RCC 7860 (cell line): ENCODE measurements around the gene WBP11.

Source experiments
- DNase-seq: peaks from one replicate; pipeline ENCODE4 v3.0.0-alpha.2; 2015; ENCODE audit warnings: low spot score
- FAIRE-seq: peaks from 2 replicates; lab custom pipeline; 2012; peaks lifted over from hg19 to GRCh38; lab: Jason Lieb, UNC

The WBP11 gene

DNA sequence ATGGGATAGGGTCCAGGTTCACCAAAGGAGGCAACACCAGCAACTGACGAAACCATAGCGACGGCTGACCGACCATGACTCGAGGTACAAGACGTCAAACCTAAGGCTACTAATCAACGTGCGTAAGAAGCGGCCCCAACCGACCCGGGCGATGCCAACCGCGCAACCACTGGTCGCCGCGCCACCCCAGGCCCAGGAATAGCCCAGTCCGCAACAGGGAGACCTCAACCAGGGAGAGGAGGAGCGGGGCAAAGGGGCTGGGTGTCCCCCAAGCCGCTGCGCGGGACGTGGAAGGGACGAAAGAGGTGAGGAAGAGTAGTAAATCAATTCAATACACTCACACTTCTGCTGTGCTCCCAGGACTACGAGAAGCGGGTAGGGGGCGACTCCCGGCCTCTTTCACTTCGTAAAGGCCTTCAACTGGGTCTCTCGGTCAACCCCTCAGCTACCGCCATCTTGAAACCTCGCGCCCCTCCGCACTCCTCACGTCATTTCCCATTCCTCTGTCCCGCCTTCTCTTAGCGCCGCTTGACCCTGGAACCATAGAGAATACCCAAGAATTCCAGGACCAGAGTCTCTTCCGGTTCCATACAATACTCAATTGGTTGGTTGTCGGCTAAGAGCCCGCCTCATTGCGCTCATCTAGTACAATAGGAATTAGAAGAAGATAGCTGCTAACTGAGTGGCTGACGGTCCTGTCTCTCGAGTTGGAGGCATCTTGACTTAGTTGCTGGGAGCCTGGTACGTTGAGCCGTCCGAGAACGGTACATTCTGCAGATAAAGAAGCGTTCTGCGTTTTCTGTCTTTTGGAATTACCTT is at the start of gene WBP11, which contains the start of gene C12orf60:
Gene WBP11 (minus strand): TSS at position 468 of the 819 bp plus-strand sequence. CDS start 2,095 bp downstream, outside the sequence.
Gene C12orf60 (plus strand): TSS at position 660 of the 819 bp plus-strand sequence. CDS start 19,266 bp downstream, outside the sequence.
- peak; percentile 96 for FAIRE-seq
- DNase-seq: peak; percentile 96

- no peak for DNase-seq
- no peak for FAIRE-seq
These were observed 49.6 kb upstream of the WBP11 start for GRCh38 chr12:14852880-14853279.

DNA sequence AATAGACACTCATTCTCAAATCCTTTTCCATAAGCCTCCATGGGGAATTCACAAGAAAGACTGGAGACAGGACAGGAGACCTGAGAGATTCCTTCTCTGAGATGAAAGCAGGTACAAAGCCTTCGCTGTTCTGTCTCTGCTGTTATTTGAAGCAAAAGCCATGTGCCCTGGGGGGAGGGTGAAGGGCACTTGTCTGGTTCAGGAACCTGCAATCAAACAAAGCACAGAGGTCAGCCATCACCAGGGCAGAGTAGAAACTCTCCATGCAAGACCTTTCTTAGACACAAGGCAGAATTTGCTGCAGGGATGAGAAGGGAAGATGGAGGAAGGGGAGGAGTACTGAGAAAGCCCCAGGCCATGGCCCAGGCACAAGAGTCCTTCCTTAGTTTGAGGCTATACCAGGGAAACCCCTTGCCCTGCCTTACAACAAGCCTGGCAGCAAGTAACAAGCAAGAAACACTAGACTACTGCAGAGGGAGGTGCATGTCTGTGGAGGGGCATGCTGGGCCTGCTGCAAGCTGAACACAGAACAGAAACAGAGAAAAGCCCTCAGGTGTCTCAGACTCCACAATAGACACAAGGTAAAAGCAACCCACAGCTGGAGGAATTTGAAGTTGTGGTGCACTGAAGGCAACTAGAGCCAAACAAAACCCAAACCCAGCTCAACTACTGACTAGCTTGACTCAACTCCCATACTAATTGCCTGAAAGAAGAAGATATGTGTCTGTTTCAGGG is 47.8 kb upstream of the WBP11 start:
- no peak for DNase-seq
- no peak for FAIRE-seq

GRCh38 chr12:14849661-14850060 is 46.4 kb upstream of the WBP11 start:
- FAIRE-seq (no peak), DNase-seq (no peak)

DNA sequence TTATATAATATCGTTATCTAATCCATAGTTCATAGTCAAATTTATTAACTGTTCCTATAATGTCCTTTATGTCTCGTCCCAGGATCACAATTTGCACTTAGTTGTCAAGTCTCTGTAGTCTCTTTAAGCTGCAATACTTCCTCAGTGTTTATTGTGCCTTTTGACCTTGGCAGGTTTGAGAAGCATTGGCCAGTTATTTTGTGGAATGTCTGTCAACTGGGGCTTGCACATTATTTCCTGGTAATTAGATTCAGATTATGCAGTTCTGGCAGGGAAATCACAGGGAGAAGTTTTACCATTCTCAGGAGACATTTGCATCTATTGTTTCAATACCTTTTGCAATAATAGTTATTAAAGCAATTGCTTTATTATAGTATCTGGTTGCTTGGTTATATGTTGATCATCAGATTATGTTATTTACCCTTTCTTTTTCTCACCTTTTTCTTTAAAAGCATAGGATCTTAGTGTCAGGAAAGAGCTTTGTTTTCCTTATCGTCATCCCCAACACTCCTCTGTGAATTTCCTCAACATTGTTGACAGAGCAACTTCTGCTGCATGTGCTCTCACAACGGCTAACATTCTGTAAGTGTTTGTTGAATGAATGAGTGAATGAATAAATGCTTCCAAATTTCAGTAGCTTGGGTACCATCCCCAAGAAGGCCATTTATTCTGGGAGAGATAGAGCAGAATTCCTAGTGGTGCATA is 43.8 kb upstream of the WBP11 start:
- DNase-seq (no peak), FAIRE-seq (no peak)

GRCh38 chr12:14846042-14846587 is 42.8 kb upstream of the WBP11 start:
- FAIRE-seq (no peak), DNase-seq (no peak)

- FAIRE-seq: peak; percentile 33
- DNase-seq: peak; percentile 44
These were observed 42.1 kb upstream of the WBP11 start for GRCh38 chr12:14845350-14845750.

- FAIRE-seq: no peak
- DNase-seq: no peak
These were observed 41.1 kb upstream of the WBP11 start for GRCh38 chr12:14844401-14844800.

DNA sequence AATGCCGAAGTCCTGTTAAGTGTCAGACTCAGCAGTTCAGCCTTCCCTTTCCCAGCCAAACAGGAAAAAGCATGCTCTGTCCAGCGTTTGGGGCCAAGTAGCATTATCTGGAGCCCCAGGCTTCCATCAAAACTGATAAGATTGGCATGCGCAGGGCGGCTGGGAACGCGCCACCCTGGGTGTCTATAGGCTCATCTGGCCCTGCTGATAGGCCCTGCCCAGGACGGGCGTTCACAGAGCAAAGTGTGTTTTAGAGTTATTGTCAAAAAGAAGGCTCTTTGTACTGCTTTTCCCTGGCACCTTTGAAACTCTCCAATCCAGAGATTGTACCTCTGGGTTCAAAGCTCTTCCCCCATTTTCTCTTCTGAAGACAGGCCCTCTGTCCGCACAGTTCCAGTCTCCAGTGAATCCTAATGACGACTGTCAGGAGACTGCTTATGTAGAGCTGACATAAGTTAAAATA is 40.2 kb upstream of the WBP11 start, which contains the start of gene ART4:
Gene ART4 (minus strand): TSS at position 102 of the 463 bp plus-strand sequence. CDS start 413 bp downstream, outside the sequence.
- DNase-seq (no peak), FAIRE-seq (no peak)

DNA sequence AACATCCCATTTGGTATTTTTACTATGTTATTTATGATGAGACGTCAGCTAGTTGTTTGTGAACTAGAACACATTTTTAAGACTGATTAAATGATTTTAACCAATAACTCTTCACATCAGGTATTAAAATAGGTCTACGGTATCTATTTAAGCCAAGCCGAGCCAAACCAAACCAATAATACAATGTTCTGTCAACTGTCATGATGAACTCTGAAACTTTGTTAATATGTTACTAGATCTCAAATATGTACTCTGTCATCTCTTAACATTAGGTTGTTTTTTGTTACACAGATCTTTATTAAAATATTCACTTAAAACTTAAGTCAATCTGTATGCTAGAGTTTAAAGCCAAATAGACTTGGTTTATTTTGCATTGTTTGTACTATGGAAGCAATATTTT is 39.0 kb upstream of the WBP11 start:
- FAIRE-seq: no peak
- DNase-seq: no peak

DNA sequence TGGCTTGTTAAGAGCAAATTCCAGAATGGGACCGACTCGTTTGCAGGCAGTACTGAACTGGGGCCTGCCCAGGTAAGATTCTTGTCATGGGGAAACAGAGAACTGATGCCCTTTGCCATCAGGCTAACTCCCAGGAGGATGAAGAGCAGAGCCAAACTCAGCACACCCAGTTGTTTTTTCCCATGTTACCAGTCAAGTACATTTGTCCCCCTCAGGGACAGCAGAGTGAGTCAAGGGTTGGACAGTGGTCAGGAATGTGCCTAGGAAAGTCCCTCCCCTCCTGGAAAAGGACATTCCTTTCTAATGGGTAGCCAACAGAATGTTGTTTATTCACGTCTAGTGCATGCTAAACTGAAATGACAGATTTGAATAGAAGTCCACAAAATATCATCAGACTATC is 38.5 kb upstream of the WBP11 start:
- DNase-seq (peak; percentile 75), FAIRE-seq (peak; percentile 78)

- no peak for FAIRE-seq
- no peak for DNase-seq
These were observed 37.3 kb upstream of the WBP11 start for GRCh38 chr12:14840616-14841015.

GRCh38 chr12:14839262-14839661 is 36.0 kb upstream of the WBP11 start:
- no peak for DNase-seq
- FAIRE-seq: no peak

GRCh38 chr12:14836336-14837210 is 33.3 kb upstream of the WBP11 start:
- FAIRE-seq: peak; percentile 94
- DNase-seq: peak; percentile 88

DNA sequence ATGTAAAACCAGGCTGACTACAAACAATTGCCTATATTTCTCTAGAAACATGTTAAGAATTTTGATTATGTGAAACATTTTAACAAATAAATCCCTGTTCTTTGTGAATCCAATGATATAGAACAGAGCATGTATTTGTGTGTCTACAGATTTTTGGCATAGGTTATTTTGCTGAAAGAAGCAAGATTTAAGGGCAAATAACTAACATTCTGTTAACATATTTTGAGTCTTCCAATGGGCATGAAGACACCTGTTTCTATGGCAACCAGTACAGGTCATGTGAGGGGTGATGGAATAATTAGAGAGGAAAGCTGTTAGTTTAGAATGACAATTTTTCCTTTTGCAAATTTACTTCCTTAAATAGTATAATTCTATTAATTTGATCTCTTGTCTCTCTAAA is 31.2 kb upstream of the WBP11 start:
- no peak for DNase-seq
- FAIRE-seq: no peak

DNA sequence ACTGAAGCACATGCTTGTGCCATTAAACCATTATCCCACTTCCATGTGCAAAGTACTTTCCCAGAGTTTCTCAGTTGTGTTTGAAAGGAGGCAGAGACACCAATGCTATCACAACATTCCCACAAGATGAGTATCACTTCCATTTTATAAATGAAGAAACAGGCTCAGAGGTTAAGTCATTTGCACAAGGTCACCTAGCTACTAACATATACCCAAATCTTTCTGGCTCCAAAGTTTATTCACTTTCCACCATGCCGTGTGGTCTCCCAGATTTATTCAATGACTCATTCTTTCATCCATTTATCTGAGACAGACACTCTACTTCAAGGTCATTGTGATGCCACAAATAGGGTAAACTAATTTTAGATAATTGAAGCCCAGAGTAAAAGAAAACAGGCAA is 30.7 kb upstream of the WBP11 start:
- FAIRE-seq (peak; percentile 69), DNase-seq (peak; percentile 36)

DNA sequence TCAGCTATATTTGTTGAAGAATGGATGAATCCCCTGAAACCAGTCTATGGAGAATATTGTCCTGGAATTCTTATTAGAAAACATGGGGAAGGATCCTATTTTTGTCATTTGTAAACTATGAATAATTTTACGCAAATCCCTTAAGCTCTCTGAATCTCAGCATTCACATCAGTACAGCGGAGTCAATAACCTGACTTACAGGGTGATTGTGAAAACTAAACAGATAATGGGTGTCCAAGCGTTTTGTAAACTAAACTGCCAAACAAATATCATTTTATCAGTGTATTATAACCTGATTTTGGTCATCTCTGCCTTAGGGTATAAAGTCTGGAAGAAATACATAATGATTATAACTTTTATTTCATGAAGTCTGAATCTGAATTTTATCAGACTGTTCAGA is 30.1 kb upstream of the WBP11 start:
- no peak for FAIRE-seq
- DNase-seq: no peak

- FAIRE-seq (no peak), DNase-seq (no peak)
These were observed 25.6 kb upstream of the WBP11 start for GRCh38 chr12:14828892-14829291.

GRCh38 chr12:14827043-14827442 is 23.8 kb upstream of the WBP11 start:
- FAIRE-seq (no peak), DNase-seq (no peak)

DNA sequence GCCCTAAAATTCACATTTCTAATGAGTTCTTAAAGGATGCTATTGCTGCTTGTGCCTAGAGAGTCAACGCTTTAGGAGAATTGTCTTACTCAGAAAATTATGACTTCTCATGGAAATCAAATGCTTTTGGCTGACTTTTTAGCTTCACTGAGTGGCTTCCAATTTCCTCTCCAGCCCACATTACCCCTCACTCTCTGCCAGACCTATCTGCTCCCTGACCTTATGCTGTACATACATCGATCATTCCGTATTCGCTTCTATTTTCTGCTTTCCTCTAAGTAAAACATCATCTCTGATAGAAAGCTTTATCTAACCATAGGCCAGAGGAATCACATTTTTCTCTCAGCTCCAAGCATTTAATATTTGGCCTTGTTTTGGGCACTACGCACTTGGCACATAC is 23.2 kb upstream of the WBP11 start:
- DNase-seq (no peak), FAIRE-seq (no peak)
